GM23338 (cell line): Measurements from ENCODE around the gene TTLL3. TPM values are rescaled to one million over a fixed set of nuclear protein-coding genes. Genes with fewer than 3 reads are reported as not detected.
A peak's percentile ranks its signal among the peaks of the same experiment; 100 is the strongest.

Experiments
- ATAC-seq: fragments of 200-7000 bp; cut with Tn5 transposase; 3 replicates; pipeline ENCODE4 v1.9.1; 2020
- DNase-seq: peaks from one replicate; pipeline ENCODE4 v3.0.0-alpha.2; 2015; ENCODE audit warnings: low spot score
- H2AFZ ChIP-seq: fragments of 200-600 bp; sonication (generic); 2 replicates; pipeline ENCODE4 v1.8.0; 2016; ENCODE audit warnings: antibody characterized with exemption, mild to moderate bottlenecking, moderate library complexity
- H3F3A ChIP-seq: fragments of 200-600 bp; sonication (generic); replicated peaks from 2 replicates; pipeline ENCODE4 v1.8.0; 2017; ENCODE audit warnings: antibody characterized with exemption, mixed run types, low read depth
- H3K27ac ChIP-seq: fragments of 200-600 bp; sonication (generic); 2 replicates; pipeline ENCODE4 v1.6.1; 2016; ENCODE audit warnings: low read depth
- H3K27me3 ChIP-seq: fragments of 200-600 bp; sonication (generic); 2 replicates; pipeline ENCODE4 v1.8.0; 2016; ENCODE audit warnings: mild to moderate bottlenecking, mixed run types, moderate library complexity; ENCODE audit not compliant: insufficient read depth
- H3K36me3 ChIP-seq: fragments of 200-600 bp; sonication (generic); 2 replicates; pipeline ENCODE4 v1.8.0; 2016; ENCODE audit warnings: mild to moderate bottlenecking; ENCODE audit not compliant: insufficient read depth
- H3K4me1 ChIP-seq: fragments of 200-600 bp; sonication (generic); 2 replicates; pipeline ENCODE4 v1.8.0; 2016; ENCODE audit warnings: mild to moderate bottlenecking, moderate library complexity; ENCODE audit not compliant: insufficient read depth
- H3K4me2 ChIP-seq: fragments of 200-600 bp; sonication (generic); 2 replicates; pipeline ENCODE4 v1.7.1; 2017; ENCODE audit warnings: mixed run types
- H3K4me3 ChIP-seq: fragments of 200-600 bp; sonication (generic); 2 replicates; pipeline ENCODE4 v1.6.1; 2016; ENCODE audit warnings: mixed run types
- H3K79me2 ChIP-seq: fragments of 200-600 bp; sonication (generic); replicated peaks from 2 replicates; pipeline ENCODE4 v1.8.0; 2017; ENCODE audit warnings: mild to moderate bottlenecking; ENCODE audit not compliant: insufficient read depth
- H3K9me2 ChIP-seq: fragments of 200-600 bp; sonication (generic); 2 replicates; pipeline ENCODE4 v1.8.0; 2017; ENCODE audit not compliant: insufficient read depth
- H4K20me1 ChIP-seq: fragments of 200-600 bp; sonication (generic); replicated peaks from 2 replicates; pipeline ENCODE4 v1.8.0; 2017; ENCODE audit warnings: mild to moderate bottlenecking; ENCODE audit not compliant: insufficient read depth
- H3K27ac Mint-ChIP-seq: 2 replicates; pipeline ENCODE4 v1.8.0; 2020; ENCODE audit warnings: inconsistent platforms, mild to moderate bottlenecking, moderate library complexity, mixed read lengths
- H3K27me3 Mint-ChIP-seq: 3 replicates; pipeline ENCODE4 v1.8.0; 2022; ENCODE audit warnings: low read depth, mild to moderate bottlenecking, moderate library complexity, mixed read lengths, inconsistent platforms; ENCODE audit not compliant: insufficient read depth, poor library complexity
- H3K36me3 Mint-ChIP-seq: 3 replicates; pipeline ENCODE4 v1.8.0; 2021; ENCODE audit warnings: low read depth, mild to moderate bottlenecking, inconsistent platforms, moderate library complexity, mixed read lengths
- H3K4me1 Mint-ChIP-seq: 3 replicates; pipeline ENCODE4 v1.8.0; 2020; ENCODE audit warnings: mild to moderate bottlenecking, inconsistent platforms, mixed read lengths
- H3K4me3 Mint-ChIP-seq: 3 replicates; pipeline ENCODE4 v1.8.0; 2021; ENCODE audit warnings: moderate library complexity, mild to moderate bottlenecking, inconsistent platforms, mixed read lengths
- H3K9me3 Mint-ChIP-seq: 3 replicates; pipeline ENCODE4 v1.8.0; 2020; ENCODE audit warnings: moderate library complexity, mild to moderate bottlenecking, inconsistent platforms, mixed read lengths
- JUNB ChIP-seq: IDR thresholded peaks from one replicate; pipeline ENCODE4 v1.6.1; 2016; ENCODE audit warnings: antibody characterized with exemption; ENCODE audit not compliant: unreplicated experiment
- ZNF331 ChIP-seq: fragments of 250-450 bp; sonication (Bioruptor Pico); IDR thresholded peaks from 2 replicates; pipeline ENCODE4 v1.5.0; 2020; ENCODE audit warnings: low read depth, mild to moderate bottlenecking, moderate library complexity
- polyA plus RNA-seq: library from polyadenylated mRNA; unstranded; fragments of >200 nt; fragmentation: Nextera tagmentation; extraction: Ambion mirVana; gene quantifications from 2 replicates; pipeline ENCODE4 v1.2.1, GENCODE V29; 2016
- total RNA-seq: library from RNA; depleted of rRNA; stranded (reverse); fragments of >200 nt; shearing (Covaris generic); gene quantifications from 2 replicates; pipeline ENCODE4 v1.2.3, GENCODE V29; 2014
- TF ChIP-seq, protein P1 (sequence below): fragments of 250-450 bp; sonication (Bioruptor Pico); IDR thresholded peaks from 2 replicates; pipeline ENCODE4 v1.5.0; 2020; ENCODE audit warnings: mild to moderate bottlenecking, moderate library complexity

Gene TTLL3
- total and polyA plus RNA-seq, 2 experiments from 2014 or later = 3.7 to 5.3 TPM

DNA sequence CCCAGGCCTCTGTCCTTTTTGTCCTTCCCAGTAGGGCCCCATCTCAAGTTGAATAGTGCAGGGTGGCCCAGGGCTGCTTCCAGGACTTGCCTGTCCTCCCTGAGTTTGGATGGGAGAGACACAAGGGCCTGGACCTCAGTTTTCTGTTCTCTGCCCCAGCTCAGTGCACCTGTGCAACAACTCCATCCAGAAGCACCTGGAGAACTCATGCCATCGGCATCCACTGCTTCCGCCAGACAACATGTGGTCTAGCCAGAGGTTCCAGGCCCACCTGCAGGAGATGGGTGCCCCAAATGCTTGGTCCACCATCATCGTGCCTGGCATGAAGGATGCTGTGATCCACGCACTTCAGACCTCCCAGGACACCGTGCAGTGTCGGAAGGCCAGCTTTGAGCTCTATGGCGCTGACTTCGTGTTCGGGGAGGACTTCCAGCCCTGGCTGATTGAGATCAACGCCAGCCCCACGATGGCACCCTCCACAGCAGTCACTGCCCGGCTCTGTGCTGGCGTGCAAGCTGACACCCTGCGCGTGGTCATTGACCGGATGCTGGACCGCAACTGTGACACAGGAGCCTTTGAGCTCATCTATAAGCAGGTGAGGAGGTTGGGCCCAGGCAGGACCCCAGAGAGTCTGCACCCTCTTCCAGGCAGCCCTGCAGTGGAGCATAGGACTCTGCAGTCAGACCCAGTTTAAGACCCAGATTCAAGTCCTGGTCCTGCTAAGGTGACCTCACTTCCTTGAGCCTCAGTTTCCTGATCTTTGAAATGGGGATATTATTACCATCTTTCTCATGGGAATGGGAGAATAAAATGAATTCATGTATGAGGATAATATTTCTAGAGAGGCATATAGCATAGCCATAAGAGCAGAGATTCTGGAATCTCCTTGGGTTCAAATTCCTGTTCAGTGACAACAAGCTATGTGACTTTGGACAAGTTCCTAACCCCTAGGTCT is 19.0 kb downstream of the TTLL3 start (continued):
- TF ChIP-seq, protein P1, sequence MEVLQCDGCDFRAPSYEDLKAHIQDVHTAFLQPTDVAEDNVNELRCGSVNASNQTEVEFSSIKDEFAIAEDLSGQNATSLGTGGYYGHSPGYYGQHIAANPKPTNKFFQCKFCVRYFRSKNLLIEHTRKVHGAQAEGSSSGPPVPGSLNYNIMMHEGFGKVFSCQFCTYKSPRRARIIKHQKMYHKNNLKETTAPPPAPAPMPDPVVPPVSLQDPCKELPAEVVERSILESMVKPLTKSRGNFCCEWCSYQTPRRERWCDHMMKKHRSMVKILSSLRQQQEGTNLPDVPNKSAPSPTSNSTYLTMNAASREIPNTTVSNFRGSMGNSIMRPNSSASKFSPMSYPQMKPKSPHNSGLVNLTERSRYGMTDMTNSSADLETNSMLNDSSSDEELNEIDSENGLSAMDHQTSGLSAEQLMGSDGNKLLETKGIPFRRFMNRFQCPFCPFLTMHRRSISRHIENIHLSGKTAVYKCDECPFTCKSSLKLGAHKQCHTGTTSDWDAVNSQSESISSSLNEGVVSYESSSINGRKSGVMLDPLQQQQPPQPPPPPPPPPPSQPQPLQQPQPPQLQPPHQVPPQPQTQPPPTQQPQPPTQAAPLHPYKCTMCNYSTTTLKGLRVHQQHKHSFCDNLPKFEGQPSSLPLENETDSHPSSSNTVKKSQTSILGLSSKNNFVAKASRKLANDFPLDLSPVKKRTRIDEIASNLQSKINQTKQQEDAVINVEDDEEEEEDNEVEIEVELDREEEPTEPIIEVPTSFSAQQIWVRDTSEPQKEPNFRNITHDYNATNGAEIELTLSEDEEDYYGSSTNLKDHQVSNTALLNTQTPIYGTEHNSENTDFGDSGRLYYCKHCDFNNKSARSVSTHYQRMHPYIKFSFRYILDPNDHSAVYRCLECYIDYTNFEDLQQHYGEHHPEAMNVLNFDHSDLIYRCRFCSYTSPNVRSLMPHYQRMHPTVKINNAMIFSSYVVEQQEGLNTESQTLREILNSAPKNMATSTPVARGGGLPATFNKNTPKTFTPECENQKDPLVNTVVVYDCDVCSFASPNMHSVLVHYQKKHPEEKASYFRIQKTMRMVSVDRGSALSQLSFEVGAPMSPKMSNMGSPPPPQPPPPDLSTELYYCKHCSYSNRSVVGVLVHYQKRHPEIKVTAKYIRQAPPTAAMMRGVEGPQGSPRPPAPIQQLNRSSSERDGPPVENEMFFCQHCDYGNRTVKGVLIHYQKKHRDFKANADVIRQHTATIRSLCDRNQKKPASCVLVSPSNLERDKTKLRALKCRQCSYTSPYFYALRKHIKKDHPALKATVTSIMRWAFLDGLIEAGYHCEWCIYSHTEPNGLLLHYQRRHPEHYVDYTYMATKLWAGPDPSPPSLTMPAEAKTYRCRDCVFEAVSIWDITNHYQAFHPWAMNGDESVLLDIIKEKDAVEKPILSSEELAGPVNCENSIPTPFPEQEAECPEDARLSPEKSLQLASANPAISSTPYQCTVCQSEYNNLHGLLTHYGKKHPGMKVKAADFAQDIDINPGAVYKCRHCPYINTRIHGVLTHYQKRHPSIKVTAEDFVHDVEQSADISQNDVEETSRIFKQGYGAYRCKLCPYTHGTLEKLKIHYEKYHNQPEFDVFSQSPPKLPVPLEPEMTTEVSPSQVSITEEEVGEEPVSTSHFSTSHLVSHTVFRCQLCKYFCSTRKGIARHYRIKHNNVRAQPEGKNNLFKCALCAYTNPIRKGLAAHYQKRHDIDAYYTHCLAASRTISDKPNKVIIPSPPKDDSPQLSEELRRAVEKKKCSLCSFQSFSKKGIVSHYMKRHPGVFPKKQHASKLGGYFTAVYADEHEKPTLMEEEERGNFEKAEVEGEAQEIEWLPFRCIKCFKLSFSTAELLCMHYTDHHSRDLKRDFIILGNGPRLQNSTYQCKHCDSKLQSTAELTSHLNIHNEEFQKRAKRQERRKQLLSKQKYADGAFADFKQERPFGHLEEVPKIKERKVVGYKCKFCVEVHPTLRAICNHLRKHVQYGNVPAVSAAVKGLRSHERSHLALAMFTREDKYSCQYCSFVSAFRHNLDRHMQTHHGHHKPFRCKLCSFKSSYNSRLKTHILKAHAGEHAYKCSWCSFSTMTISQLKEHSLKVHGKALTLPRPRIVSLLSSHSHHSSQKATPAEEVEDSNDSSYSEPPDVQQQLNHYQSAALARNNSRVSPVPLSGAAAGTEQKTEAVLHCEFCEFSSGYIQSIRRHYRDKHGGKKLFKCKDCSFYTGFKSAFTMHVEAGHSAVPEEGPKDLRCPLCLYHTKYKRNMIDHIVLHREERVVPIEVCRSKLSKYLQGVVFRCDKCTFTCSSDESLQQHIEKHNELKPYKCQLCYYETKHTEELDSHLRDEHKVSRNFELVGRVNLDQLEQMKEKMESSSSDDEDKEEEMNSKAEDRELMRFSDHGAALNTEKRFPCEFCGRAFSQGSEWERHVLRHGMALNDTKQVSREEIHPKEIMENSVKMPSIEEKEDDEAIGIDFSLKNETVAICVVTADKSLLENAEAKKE (CRISPR knock-in tag) = no peak

DNA sequence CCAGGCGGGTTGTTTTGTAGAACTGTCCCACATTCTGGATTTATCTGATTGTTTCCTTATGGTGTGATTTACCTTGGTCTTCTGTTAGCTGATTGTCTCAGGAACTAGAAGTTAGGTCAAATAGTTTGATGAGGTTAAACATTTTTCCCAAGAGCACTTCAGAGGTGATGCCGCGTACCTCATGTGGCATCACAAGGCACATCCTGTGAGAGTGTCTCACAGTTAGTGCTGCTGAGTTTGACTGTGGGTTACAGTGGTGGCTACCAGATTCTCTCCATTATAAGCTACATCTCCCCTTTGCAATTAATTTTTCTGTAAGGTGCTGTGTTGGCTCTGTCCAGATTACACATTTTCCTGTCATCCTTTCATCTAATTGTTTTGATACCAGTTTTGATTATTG is 21.2 kb downstream of the TTLL3 start:
- H3K27ac Mint-ChIP-seq = no peak overlapping the region
- Histone ChIP-seq H4K20me1 (no peaks in the 10 kb centered on the region; the same call in 1 of the 2 replicates), H3F3A (no peaks in the 10 kb centered on the region), H2AFZ (no peak overlapping the region), H3K4me3 (no peak overlapping the region), H3K9me2 (no peaks in the 10 kb centered on the region), H3K36me3 (no peaks in the 10 kb centered on the region), H3K27me3 (no peaks in the 10 kb centered on the region), H3K27ac (0 out of 2 replicates have a peak overlapping the region, but pooled peaks have one; percentile 26), H3K4me2 (no peak overlapping the region), H3K4me1 (no peaks in the 10 kb centered on the region), H3K79me2 (no peaks in the 10 kb centered on the region)
- peaks cover 3% of the 10 kb centered on the region; the same call in 2 of the 3 replicates for H3K36me3 Mint-ChIP-seq
- ATAC-seq (no peak), DNase-seq (no peak)
- H3K9me3 Mint-ChIP-seq = no peaks in the 10 kb centered on the region
- no peaks in the 10 kb centered on the region for H3K4me1 Mint-ChIP-seq
- H3K27me3 Mint-ChIP-seq = peaks cover 6% of the 10 kb centered on the region
- H3K4me3 Mint-ChIP-seq = no peak overlapping the region
- TF ChIP-seq ZNF331 (CRISPR knock-in tag) = no peak
- TF ChIP-seq, protein P1 (CRISPR knock-in tag) = no peak
- TF ChIP-seq JUNB = no peak
